GM12874 (cell line): Measurements from ENCODE around the gene MRPL36.

Experiments
- TF ChIP-seq, protein P1 (sequence below): IDR thresholded peaks from 2 replicates; pipeline ENCODE4 v1.5.1; 2011; ENCODE audit warnings: low read depth, mild to moderate bottlenecking, control low read depth, low read length, moderate library complexity; ENCODE audit not compliant: insufficient read depth

MRPL36 gene

DNA sequence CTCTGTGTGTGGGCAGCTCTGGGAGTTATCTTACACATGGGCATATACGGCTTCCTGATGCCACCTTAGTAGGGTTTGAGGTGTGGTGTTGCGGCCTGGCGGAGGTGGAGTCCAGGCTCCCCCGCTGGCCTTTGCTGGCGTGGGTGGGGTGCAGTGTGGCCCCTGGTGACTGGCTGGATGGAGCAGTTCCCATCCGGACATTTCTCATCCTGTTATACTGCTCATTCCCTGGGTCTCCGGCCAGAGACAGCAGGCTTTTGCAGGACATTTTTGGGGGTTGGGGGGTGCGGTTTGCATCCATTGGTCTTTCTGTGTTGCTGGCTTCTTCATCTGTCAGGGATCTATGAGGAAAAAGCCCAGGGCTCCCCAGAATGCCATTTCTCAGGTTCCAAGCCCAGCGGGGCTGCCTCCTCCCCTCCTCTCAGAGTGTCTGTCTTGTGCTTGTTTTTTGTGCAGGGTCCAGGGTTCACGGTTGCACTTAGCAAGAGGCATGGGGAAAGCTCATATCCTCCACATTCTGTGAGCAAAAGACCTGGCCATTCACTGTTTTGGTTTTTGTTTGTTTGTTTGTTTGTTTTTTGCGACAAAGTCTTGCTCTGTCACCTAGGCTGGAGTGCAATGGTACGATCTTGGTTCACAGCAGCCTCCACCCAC lies 23.9 kb upstream of the MRPL36 start:
- TF ChIP-seq, protein P1, sequence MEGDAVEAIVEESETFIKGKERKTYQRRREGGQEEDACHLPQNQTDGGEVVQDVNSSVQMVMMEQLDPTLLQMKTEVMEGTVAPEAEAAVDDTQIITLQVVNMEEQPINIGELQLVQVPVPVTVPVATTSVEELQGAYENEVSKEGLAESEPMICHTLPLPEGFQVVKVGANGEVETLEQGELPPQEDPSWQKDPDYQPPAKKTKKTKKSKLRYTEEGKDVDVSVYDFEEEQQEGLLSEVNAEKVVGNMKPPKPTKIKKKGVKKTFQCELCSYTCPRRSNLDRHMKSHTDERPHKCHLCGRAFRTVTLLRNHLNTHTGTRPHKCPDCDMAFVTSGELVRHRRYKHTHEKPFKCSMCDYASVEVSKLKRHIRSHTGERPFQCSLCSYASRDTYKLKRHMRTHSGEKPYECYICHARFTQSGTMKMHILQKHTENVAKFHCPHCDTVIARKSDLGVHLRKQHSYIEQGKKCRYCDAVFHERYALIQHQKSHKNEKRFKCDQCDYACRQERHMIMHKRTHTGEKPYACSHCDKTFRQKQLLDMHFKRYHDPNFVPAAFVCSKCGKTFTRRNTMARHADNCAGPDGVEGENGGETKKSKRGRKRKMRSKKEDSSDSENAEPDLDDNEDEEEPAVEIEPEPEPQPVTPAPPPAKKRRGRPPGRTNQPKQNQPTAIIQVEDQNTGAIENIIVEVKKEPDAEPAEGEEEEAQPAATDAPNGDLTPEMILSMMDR, result no peak

DNA sequence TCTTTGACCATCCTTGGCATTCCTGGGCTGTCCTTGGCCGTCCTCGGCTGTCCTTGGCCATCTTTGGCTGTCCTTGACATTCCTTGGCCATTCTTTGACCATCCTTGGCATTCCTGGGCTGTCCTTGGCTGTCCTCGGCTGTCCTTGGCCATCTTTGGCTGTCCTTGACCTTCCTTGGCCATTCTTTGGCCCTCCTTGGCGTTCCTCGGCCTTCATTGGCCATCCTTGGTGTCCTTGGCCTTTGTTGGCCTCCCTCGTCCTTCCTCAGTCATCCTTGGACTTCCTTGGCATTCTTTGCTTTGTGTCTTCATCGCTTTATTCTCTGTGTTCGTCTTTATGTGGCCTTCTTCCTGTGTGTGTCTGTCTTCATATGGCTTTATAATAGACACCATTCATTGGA lies 22.2 kb upstream of the MRPL36 start:
- TF ChIP-seq, protein P1, result no peak

DNA sequence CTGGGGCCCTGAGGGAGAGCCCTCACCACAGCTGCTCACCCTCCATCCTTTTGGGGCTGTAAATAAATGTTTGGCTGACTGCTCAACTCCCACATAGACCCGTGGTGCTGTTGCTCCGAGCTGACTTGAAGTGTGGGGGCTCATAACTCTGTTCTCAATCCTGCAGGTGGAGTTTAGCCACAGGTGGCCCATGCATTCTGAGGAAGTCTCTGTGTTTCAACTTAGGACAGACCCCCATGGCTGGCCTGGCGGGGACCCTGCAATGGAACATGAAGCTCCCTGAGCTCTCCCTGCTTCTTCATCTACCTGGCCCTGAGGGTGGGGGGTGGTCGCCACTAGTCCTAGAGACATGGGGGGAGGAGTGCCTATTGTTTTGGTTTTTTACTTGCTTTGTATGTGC lies 21.3 kb upstream of the MRPL36 start:
- TF ChIP-seq, protein P1, result no peak

DNA sequence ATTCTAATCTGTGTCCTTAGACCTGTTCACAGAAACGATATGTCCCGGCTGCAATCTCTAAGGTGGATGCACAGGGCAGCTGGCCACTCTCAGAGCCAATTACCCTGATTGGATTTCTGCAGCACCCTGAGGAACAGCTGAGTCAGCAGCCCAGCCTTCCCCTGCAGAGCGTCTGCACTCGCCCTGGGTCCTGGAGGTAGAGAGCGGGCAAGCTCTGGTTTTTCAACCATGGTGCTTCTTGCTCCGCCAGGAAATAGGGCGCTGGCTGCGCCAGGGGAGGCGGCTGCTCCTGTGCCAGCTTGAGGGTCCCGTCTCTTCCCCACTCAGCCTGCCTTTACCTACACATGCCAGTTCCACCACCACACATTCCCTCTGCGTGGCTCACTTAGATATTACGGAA lies 20.7 kb upstream of the MRPL36 start:
- TF ChIP-seq, protein P1, result no peak

DNA sequence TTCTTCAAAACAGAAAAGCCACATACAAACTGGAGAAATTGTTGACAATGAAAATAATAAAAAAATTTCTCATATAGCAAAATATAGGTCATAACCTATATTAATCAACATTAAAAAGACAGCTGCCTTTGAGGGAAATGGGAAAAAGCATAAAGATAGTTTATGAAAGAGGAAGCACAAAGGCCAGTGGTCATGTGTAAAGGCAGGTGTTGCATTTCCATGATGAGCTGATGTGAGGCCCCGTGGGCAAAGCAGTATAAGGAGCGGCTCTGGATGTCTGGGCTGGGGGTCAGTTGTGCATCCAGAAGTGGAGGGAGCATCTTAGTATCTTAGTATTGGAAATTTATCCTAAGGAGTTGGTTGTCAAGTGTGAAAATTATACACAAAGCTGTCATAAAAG lies 19.8 kb upstream of the MRPL36 start:
- TF ChIP-seq, protein P1, result no peak

DNA sequence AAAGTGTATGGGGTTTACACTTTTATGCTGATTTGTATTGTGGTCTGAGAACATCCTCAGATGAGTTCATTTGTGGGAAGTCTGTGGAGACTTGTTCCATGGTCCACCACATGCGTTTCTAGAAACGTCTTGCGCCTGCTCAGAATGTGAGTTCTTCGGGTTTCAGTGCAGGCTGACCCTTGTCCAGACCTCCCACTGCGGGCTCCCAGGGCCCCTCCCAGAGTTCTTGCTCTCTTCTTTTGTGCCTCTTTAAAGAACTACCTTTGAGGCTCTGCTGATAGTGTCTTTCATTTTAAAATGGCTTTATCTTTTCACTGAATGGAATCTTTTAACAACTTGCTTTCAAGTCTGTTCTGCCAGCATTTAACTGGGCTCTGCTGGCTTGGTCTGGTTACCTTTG lies 19.1 kb upstream of the MRPL36 start:
- TF ChIP-seq, protein P1, result no peak

DNA sequence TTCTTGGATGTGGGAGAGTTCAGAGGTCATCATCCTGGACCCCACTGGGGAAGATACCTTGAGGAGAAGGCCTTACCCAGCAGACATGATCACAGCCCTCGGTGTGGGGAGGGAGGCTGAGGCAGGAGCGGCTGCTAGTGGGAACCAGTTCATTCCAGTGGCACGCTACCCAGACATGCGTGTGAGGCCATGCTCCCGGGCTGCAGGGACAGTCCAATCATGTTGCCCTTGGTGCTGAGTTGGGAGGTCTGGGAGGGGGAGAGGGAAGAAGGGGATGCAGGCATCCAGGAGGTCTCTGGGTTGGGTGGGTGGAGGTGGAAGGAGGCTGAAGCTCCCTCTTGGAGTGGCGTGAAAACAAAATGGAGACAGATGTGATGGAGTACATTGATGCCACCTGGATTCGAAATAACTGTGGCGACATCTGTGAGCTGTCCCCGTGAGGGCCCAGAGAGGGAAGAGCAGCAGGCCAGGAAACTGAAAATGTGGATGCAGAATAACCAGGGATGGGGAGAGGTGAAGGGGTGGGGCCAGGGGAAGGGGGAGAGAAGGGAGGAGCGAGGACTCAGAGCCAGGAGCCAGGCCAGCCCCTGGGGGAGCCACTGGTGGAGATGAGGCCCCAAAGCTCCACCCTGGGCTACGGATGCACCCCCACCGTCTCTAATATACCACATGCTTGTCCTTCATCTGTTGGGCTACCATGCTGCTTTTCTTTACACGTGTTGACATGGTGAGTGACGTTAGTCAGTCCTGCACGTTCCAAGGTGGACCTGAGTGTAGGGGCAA lies 17.8 kb upstream of the MRPL36 start:
- TF ChIP-seq, protein P1, result no peak
